Measurements from ENCODE around the gene STMN1. TPM values are rescaled to one million over a fixed set of nuclear protein-coding genes. Genes with fewer than 3 reads are reported as not detected.

Gene STMN1
- total and polyA plus RNA-seq, 10 of the 15 experiments (the other 5 are each of a cell fraction or from before 2014, with no cell fraction given): 220 to 1,272 (median 603) TPM

GRCh38 chr1:25870614-25871013 is 35.6 kb downstream of the STMN1 start:
- intact Hi-C loops (cut with micrococcal nuclease; ENCODE audit: unreplicated experiment): no loop called here
- no TSS peak for BruUV-seq (replicated peaks)
- RAD21 ChIA-PET (ENCODE audit: unreplicated experiment): no interaction called here
- Histone ChIP-seq H3K79me2 (ENCODE audit: control insufficient read depth, insufficient read depth, low read length) (peaks cover 9% of the 10 kb centered on the region), H3K27ac (ENCODE audit: control insufficient read depth, insufficient read depth) (no peak overlapping the region), H3K4me3 (no peak overlapping the region), H2AFZ (ENCODE audit: control insufficient read depth, low read depth, low read length) (no peak overlapping the region), H3K27me3 (replicated peaks in 1 of 2; ENCODE audit: control insufficient read depth in 2 of 2, insufficient read depth in 2 of 2, low read length in 1 of 2) (no peaks in the 10 kb centered on the region), H3K36me3 (ENCODE audit: control insufficient read depth in 2 of 2, insufficient read depth in 2 of 2, low read length in 1 of 2) (no peaks in the 10 kb centered on the region), H4K20me1 (ENCODE audit: control insufficient read depth, insufficient read depth) (no peaks in the 10 kb centered on the region), H3K9ac (ENCODE audit: control insufficient read depth, insufficient read depth, low read length) (no peak overlapping the region), H3K4me2 (ENCODE audit: control insufficient read depth, insufficient read depth) (no peak overlapping the region), H3K4me1 (ENCODE audit: control insufficient read depth, insufficient read depth, low read length) (peaks cover 34% of the 10 kb centered on the region), H3K9me3 (replicated peaks; ENCODE audit: control insufficient read depth, insufficient read depth, low read length) (no peaks in the 10 kb centered on the region)
- CTCF ChIA-PET: interaction anchor here (0.6 to 1.5 kb wide), 7 partner anchors 10 to 1228 kb away, joined by 3 to 5 read pairs (median 3); partner anchors contain the start of gene PAFAH2
- POLR2A ChIA-PET: interaction anchor here (0.5 kb wide), 1 partner anchor 21 kb away, joined by 4 read pairs; no protein-coding TSS in a partner anchor
- in situ Hi-C loops (cut with MboI): no loop called here
- SMC1A ChIA-PET (ENCODE audit: uncharacterized antibody, unreplicated experiment): interaction anchor here (0.8 to 1.2 kb wide), 6 partner anchors 8 to 363 kb away, joined by 3 to 5 read pairs (median 4); partner anchors contain the start of genes CEP85 and PAFAH2
- no peak for ATAC-seq
- 100% methylated on average over 1 of the region's 1 CpG for WGBS (ENCODE audit: insufficient coverage, insufficient replicate concordance, low lambda C conversion rate, missing lambda C conversion rate)
- TF ChIP-seq RAD21 (IDR thresholded peaks at IDR 0.05; ENCODE audit: insufficient read depth, low read depth, low read length) (no peak), MYB (IDR thresholded peaks at IDR 0.05; ENCODE audit: borderline replicate concordance, low read depth, low read length) (no peak), RAD51 (IDR thresholded peaks at IDR 0.05) (no peak), BMI1 (IDR thresholded peaks at IDR 0.05; ENCODE audit: borderline replicate concordance) (no peak), EGR1 (IDR thresholded peaks at IDR 0.05; ENCODE audit: borderline replicate concordance in 1 of 2, low read depth in 2 of 2, low read length in 2 of 2) (no peak), CTCF (IDR thresholded peaks at IDR 0.05 in 2 of 3, conservative IDR thresholded peaks at IDR 0.05 in 1 of 3; ENCODE audit: control insufficient read depth in 2 of 3, extremely low read depth in 1 of 3, insufficient read depth in 1 of 3, low read depth in 3 of 3, low read length in 3 of 3) (no peak)
- TF ChIP-seq, protein P1, sequence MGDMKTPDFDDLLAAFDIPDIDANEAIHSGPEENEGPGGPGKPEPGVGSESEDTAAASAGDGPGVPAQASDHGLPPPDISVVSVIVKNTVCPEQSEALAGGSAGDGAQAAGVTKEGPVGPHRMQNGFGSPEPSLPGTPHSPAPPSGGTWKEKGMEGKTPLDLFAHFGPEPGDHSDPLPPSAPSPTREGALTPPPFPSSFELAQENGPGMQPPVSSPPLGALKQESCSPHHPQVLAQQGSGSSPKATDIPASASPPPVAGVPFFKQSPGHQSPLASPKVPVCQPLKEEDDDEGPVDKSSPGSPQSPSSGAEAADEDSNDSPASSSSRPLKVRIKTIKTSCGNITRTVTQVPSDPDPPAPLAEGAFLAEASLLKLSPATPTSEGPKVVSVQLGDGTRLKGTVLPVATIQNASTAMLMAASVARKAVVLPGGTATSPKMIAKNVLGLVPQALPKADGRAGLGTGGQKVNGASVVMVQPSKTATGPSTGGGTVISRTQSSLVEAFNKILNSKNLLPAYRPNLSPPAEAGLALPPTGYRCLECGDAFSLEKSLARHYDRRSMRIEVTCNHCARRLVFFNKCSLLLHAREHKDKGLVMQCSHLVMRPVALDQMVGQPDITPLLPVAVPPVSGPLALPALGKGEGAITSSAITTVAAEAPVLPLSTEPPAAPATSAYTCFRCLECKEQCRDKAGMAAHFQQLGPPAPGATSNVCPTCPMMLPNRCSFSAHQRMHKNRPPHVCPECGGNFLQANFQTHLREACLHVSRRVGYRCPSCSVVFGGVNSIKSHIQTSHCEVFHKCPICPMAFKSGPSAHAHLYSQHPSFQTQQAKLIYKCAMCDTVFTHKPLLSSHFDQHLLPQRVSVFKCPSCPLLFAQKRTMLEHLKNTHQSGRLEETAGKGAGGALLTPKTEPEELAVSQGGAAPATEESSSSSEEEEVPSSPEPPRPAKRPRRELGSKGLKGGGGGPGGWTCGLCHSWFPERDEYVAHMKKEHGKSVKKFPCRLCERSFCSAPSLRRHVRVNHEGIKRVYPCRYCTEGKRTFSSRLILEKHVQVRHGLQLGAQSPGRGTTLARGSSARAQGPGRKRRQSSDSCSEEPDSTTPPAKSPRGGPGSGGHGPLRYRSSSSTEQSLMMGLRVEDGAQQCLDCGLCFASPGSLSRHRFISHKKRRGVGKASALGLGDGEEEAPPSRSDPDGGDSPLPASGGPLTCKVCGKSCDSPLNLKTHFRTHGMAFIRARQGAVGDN (IDR thresholded peaks at IDR 0.05): no peak
- no peak for DNase-seq (ENCODE audit: low read depth, low spot score)
- FAIRE-seq: no peak
